ENCODE results near the gene CATSPER1. TPM values are rescaled to one million over a fixed set of nuclear protein-coding genes. Genes with fewer than 3 reads are reported as not detected.

CATSPER1 gene
- total RNA-seq, 1 donor from 2014 or later = 0.54 TPM

DNA sequence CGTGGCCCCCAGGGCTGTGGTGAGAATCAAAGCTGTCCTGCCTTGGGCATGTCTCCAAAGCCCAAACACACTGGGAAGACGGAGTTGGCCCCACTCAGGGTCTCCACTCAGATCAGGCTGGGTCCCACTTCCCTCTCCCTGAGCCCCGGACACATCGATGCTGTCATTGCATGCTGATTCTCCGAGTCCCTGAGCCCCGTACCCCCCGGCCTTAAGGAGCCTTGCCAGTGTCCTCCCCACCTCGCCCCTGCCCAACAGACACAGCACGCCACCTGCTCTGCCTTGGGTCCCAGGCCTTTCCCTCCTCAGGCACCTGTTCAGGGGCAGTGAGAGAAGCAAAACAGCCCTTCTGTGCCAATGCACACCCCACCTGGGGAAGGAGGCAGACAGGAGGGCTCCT lies 38.9 kb downstream of the CATSPER1 start:
- no peak overlapping the region for H3K4me3 Mint-ChIP-seq (ENCODE audit: unreplicated experiment)
- peaks cover 5% of the 10 kb centered on the region for H3K36me3 Mint-ChIP-seq (ENCODE audit: unreplicated experiment)
- H3K9me3 Mint-ChIP-seq (ENCODE audit: unreplicated experiment) = no peaks in the 10 kb centered on the region
- H3K4me1 Mint-ChIP-seq (ENCODE audit: unreplicated experiment) = peaks cover 5% of the 10 kb centered on the region
- DNase-seq (ENCODE audit: extremely low spot score, unreplicated experiment) = no peak
- H3K27ac Mint-ChIP-seq (ENCODE audit: unreplicated experiment) = no peak overlapping the region
- TF ChIP-seq, protein P1, sequence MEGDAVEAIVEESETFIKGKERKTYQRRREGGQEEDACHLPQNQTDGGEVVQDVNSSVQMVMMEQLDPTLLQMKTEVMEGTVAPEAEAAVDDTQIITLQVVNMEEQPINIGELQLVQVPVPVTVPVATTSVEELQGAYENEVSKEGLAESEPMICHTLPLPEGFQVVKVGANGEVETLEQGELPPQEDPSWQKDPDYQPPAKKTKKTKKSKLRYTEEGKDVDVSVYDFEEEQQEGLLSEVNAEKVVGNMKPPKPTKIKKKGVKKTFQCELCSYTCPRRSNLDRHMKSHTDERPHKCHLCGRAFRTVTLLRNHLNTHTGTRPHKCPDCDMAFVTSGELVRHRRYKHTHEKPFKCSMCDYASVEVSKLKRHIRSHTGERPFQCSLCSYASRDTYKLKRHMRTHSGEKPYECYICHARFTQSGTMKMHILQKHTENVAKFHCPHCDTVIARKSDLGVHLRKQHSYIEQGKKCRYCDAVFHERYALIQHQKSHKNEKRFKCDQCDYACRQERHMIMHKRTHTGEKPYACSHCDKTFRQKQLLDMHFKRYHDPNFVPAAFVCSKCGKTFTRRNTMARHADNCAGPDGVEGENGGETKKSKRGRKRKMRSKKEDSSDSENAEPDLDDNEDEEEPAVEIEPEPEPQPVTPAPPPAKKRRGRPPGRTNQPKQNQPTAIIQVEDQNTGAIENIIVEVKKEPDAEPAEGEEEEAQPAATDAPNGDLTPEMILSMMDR (IDR thresholded peaks at IDR 0.05) = no peak
- H3K27me3 Mint-ChIP-seq (ENCODE audit: unreplicated experiment) = no peaks in the 10 kb centered on the region

DNA sequence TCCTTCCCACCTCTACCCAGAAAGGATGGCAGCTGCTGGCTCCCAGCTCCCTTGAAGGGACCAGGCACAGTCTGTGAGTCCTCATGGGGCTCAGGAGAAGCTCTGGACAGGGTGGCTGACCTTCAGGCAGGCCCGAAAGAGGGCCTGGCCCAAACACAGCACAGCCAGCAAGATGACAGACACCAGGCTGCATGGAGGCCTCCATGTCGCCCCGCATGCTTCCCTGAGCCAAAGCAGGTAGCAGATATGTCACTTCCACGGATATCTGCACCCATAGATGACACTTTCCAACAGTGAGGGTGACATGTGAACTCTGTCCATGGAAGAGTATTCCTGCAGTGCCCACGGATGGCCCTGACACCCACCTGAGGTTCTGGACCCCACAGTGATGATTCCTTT lies 42.7 kb downstream of the CATSPER1 start:
- peaks cover 8% of the 10 kb centered on the region for H3K36me3 Mint-ChIP-seq (ENCODE audit: unreplicated experiment)

DNA sequence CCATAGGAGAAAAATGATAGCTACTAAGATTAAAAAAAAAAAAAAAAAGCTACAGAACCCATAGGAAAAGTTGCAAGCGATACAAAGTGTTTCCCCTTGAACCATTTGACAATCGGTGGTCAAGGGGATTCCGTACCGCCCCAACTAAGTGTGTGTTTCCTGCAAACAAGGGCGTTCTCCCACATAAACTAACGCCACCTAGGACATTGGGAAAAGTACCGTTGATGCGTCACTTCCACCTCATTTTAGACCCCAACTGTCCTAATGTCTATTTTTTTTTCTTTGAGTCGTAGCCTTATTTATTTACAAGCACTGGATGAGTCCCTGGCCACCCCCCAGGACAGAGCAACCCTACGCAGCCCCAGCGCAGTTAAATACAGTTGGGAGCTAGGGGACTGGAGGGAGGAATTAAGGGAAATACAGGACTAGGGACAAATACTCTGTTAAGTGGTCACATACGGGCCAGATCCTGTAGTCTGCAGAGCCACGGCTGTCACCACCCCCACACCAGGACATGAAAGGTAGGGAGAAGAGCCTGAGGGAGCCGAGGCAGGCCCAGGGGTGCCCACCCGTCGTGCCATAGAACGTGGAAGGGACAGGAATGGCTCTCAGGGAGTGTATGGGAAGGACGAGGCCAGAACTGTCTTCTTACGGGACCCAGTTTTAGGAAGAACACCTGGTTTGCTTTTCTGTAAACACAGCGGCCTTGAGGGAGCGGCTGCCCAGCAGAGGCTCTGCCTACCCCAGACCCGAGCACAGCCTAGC lies 43.3 kb downstream of the CATSPER1 start:
- no peak for DNase-seq (ENCODE audit: extremely low spot score, unreplicated experiment)
- Mint-ChIP-seq H3K27ac (ENCODE audit: unreplicated experiment) (no peak overlapping the region), H3K4me1 (ENCODE audit: unreplicated experiment) (no peaks in the 10 kb centered on the region), H3K36me3 (ENCODE audit: unreplicated experiment) (peaks cover 8% of the 10 kb centered on the region), H3K9me3 (ENCODE audit: unreplicated experiment) (no peaks in the 10 kb centered on the region), H3K4me3 (ENCODE audit: unreplicated experiment) (no peak overlapping the region), H3K27me3 (ENCODE audit: unreplicated experiment) (no peaks in the 10 kb centered on the region)
- TF ChIP-seq, protein P1 (IDR thresholded peaks at IDR 0.05) = no peak

More for the DNA sequence above, 42.7 kb downstream of the CATSPER1 start:
- TF ChIP-seq, protein P1 (IDR thresholded peaks at IDR 0.05) = no peak
- H3K27ac Mint-ChIP-seq (ENCODE audit: unreplicated experiment) = no peak overlapping the region
- H3K4me3 Mint-ChIP-seq (ENCODE audit: unreplicated experiment) = no peak overlapping the region
- H3K4me1 Mint-ChIP-seq (ENCODE audit: unreplicated experiment) = no peaks in the 10 kb centered on the region
- no peak for DNase-seq (ENCODE audit: extremely low spot score, unreplicated experiment)
- H3K27me3 Mint-ChIP-seq (ENCODE audit: unreplicated experiment) = no peaks in the 10 kb centered on the region
- H3K9me3 Mint-ChIP-seq (ENCODE audit: unreplicated experiment) = no peaks in the 10 kb centered on the region

DNA sequence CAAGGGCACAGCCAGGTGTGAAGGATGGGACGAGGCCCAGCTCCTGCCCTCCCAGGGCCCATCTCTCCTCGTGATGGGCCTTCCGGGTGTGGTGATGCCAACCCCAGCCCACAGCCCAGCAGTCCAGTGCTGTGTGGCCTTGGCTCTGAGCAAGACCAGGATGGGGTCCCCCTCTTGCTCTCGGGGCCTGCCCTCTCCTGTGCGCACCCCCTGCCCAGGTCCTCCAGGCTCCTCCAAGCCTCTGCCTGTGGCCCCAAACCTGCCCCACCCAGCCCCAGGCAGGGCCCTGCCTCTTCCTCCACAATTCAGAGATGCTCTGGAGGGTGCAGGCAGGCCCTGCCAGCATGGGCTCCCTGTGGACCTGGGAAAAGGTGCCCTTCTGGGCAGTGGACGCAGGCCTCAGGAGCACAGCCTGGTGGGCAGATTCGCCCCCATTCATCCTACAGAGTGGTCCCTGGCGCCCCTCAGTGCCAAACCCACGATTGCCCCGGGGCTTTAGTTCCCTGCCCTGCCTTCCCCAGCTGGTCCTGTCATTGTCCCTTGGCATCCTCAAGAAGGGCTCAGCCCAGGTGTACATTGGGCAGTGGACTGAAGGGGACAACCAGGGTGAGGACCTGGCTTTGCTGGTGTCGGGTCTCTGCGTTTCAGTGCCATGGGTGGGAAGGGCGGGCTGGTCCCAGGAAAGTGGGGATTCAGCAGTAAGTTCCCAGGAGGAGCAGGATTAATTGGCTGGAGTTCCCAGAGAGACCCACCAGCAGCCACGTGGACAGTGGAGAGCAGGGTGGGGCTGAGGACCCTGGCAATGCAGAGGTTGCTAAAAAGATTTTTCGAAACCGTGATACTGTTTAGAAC lies 44.1 kb downstream of the CATSPER1 start:
- Mint-ChIP-seq H3K27ac (ENCODE audit: unreplicated experiment) (no peak overlapping the region), H3K4me3 (ENCODE audit: unreplicated experiment) (no peak overlapping the region), H3K27me3 (ENCODE audit: unreplicated experiment) (no peaks in the 10 kb centered on the region), H3K4me1 (ENCODE audit: unreplicated experiment) (no peaks in the 10 kb centered on the region), H3K36me3 (ENCODE audit: unreplicated experiment) (peaks cover 12% of the 10 kb centered on the region), H3K9me3 (ENCODE audit: unreplicated experiment) (no peaks in the 10 kb centered on the region)
- TF ChIP-seq, protein P1 (IDR thresholded peaks at IDR 0.05) = no peak
- no peak for DNase-seq (ENCODE audit: extremely low spot score, unreplicated experiment)
